GM19025 (cell line): Measurements from ENCODE around the gene SIRT4.
A peak's percentile ranks its signal among the peaks of the same experiment; 100 is the strongest.
"Not testable (repeated sequence)": the region's sequence is repeated elsewhere in the genome, so short reads cannot be mapped to it uniquely, and the experiment has no call there.

Source experiments
- ATAC-seq: cut with Tn5 transposase; IDR thresholded peaks from one replicate; pipeline ENCODE4 v1.9.1; 2021; ENCODE audit warnings: mild to moderate bottlenecking, low read depth, moderate library complexity; ENCODE audit not compliant: unreplicated experiment

Gene SIRT4, protein sequence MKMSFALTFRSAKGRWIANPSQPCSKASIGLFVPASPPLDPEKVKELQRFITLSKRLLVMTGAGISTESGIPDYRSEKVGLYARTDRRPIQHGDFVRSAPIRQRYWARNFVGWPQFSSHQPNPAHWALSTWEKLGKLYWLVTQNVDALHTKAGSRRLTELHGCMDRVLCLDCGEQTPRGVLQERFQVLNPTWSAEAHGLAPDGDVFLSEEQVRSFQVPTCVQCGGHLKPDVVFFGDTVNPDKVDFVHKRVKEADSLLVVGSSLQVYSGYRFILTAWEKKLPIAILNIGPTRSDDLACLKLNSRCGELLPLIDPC

GRCh38 chr12:120301962-120302815 lies at the start of gene SIRT4:
Gene SIRT4 (plus strand): TSS chr12:120302321. CDS start chr12:120303562, 1,241 bp downstream.
- ATAC-seq, result peak; percentile 80

DNA sequence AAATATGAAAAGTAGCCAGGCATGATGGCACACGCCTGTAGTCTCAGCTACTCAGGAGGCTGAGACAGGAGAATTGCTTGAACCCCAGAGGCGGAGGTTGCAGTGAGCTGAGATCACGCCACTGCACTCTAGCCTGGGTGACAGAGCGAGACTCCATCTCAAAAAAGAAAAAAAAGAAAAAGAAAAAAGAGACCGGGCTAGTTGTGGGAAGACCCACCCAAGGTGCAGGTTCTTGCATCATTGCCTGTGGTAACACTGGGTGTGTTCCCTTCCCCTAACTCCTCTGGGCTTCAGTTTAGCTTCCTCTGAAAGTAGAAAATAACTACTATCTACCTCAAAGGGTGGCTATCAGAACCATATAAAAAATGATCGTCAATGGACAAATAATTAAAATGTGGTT lies 48.8 kb upstream of the SIRT4 start:
- ATAC-seq, result not testable (repeated sequence)

DNA sequence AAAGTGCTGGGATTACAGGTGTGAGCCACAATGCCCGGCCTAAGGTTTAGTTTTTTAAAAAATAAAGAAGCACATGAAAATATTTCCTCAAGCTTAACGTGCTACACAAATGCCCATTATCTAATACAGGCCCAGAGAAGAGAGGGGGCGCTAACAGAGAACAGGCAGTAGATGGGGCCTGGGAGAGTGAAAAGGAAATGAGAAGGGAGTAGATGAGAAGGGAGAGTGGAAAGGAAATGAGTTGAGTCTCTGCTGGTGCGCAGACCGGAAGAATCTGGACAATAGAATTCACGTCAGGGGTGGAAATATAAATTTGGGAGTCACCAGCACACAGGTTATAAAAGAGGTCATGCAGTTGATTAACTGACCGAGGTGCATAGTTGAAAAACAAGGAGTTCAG lies 47.3 kb upstream of the SIRT4 start:
- no peak for ATAC-seq

- no peak for ATAC-seq
These were observed 44.9 kb upstream of the SIRT4 start for GRCh38 chr12:120257041-120257821.

DNA sequence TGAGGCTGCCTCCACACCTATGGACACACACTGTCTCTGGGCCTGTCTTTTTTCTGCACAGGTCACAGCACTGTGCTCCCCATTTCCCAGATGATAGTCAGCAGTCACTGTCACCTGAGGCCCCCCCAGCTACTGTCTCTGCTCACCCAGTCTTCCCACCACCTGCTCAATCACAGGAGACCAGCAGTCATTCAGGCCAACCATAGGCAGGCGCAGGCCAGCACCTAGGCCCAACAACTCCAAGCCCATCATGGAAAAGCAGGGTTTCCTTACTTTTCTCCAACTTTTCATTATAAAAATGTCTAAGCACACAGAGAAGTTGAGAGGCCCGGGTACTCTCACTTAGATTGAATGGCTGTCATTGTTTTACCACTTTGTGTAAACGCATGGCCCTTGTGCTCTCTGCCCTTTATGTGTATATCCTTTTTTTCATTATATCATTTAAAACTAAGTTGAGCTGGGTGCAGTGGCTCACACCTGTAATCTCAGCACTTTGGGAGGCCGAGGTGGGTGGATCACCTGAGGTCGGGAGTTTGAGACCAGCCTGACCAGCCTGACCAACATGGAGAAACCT lies 43.7 kb upstream of the SIRT4 start:
- ATAC-seq, result no peak

DNA sequence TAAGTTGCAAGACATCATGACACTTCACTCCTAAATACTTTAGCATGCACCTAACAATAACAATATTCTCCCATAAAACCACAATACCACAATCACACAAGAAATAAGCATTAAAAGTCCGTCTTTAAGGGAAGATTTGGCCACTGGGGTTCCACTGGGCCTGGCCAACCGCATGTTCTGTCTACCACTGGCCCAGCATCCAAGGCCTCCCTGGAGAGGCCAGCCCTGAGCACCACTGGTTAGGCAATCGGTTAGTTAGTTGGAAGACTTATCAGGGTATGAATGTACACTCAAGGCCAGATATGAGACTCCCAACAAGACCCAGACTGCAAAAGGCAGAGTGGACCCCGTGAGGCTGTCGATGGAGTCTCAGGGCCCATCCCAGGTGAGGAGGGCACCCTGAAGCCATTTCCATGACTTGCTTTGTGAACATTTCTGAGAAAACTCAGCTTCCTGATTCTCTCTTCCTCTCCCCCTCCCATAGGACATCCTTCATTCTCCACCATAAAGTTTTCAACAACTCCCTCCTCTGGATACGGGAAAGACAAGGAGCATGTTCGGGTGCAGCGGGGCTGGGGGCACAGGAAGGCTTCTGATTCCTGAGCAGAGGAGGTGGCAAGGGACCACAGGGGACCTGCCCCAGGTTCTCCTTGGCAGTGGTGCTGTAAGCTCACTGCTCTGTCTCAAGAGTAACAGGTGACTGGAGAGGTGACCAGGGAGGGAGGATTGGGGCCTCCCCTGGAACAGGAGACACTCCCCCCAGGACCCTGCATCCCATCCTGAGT lies 42.5 kb upstream of the SIRT4 start:
- ATAC-seq, result no peak

- ATAC-seq, result no peak
These were observed 41.5 kb upstream of the SIRT4 start for GRCh38 chr12:120260607-120261006.

DNA sequence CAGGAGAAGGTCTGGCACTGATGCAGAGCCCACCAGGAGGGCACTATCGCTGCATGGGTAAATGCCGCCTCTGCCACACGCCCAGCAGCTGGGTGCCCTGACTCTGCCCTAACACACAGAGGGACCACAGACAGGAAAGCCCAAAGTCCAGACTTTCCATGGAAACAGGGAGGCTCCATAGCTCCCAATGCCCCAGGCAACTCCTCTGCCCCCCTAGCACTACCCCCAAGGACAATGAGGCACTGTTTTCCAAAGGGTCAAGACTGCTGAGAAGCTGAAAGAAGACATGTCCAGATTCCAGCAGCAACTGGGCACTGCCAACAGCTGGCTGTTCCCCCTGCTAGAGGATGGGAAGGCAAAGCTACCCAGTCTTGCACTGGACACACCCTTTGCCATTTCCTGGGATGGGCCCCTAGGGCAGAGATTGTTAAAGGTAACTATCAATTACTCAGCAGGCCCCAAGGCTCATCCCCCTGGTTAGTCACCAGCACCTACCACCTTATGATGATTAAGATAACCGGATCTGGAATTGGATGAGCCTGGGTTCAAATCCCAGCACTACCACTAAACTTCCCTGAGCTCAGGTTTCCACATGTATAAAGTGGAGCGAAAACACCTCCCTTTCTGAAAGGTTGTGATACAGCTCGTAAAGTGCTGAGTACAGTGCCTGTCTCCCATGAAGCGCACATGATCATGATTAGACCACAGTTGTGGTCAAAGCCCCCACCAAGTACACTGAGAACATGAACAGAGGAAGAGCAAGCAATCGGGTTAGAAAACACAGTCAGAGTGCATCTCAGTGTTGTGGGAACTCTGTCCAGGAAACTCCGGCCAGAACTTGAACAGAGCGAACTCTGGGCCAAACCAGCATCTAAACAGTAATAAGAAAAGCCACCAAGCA lies 39.9 kb upstream of the SIRT4 start:
- ATAC-seq, result no peak

DNA sequence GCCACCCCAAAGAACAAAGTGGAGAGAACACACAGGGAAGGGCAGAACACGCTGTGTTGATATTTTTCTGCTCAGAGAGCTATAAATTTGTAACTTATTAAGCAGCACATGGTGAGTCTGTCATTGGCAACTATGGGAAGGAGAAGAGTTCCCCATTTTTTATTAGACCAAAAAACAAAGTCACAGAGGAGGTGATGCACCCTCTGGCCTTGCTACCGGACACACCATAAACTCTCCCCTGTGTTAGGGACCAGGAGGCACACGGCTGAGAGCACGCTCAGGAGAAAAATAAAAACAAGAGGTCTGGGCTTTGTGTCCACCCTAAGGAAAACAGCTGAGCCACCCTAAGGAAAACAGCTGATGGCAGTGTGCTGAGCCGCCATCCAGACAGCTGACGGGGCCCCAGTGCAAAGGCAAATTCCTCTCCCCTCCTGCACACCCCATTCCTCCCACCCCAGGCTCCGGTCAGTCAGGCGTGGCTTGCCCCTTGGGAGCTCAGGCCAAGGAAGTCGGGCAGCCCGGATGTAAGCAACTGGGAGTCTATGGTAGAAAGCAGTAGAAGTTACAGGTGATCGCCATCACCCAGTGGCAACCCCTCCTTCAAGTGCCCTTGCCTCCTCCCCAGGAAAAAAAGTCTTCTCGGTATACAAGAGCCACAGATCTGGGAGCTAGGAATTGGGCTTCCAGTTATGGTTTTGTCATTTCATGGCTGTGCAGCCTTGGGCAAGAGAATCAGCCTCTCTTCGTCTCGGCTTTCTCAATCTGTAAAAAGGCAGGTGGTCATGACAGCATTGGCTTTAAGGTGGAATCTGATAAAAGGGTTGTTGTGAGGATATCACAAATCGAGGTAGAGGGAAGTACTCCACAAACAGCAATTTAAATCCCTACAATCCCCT lies 39.0 kb upstream of the SIRT4 start:
- no peak for ATAC-seq

DNA sequence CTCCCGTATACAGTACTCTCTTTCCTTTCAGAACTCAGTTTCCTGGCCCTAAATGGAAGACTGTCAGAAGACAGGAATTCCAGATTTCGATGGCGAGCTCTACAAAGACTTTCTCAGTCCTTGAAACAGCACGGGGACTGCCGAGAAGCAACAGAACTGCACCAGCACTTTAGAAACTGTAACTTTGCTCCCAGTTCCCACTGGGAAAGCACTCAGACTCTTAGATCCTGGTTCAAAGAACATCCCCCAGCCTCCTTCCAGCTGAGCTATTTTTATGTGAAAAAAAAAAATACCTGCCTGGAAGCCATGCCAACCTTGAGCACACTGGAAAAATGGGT lies 38.4 kb upstream of the SIRT4 start:
- ATAC-seq, result no peak

DNA sequence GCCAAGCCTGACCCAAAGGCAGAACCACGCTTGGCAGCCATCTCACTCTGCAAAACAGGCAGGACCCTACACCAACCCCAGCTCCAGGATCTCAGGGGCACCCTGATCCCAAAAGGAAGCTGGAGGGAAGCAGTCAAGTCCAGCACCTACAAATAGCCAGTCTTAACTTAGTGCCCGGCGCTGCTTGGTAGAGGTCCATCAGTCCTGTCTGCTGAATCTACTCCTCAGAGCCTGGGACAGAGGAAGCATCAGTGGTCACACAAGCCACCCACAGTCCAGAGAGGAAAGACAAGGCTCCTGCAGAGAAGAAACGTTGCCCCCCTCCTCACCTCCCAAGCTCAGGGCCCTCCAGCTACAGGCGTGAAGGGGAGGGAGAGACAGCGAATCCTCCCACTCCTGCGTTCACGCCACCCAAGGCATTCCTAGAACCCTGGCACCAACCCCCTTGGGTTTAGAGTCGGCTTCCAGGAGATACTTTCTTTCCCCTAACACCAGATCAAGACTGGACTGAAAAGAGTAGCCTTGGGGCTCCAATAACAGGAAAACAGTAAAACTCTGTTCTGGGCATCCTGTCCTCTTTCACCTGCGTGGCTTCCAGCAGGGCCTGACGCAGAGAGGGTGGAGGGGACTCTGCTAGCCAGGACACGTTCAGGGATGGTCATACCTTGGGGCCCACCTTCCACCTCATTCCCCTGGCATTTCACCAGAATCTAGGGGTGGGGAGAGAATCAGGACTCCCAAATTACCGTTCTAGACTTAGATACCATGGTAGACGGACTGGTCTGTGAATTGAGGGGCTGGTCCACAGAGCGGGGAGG lies 37.8 kb upstream of the SIRT4 start:
- no peak for ATAC-seq

DNA sequence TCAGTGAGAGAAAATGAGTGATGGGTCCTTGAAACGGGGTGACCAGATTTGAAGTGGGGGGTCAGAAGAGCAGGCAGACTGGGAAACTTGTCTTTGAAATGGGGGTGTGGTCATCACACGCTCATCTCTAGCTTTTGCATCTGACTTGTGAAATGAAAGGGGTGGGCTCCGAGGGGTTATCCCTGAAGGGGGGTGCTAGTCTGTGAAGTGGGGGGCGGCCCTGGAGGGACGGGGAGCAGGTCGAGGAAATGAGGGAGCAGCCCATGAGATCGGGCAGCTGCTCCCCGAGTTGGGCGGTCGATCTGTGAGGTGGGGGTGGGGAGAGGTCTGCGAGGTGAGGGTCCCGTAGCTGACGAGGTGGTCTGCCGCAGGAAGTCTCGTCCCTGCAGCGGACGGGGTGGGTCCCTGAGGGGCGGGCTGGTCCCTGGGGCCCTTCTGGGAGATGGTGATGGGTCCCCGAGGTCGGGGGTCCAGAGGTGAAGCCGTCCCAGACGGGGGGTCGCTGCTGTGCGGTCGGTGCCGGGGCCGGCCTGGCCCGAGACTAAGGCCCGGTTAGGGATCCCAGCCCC lies 37.1 kb upstream of the SIRT4 start:
- ATAC-seq, result no peak

DNA sequence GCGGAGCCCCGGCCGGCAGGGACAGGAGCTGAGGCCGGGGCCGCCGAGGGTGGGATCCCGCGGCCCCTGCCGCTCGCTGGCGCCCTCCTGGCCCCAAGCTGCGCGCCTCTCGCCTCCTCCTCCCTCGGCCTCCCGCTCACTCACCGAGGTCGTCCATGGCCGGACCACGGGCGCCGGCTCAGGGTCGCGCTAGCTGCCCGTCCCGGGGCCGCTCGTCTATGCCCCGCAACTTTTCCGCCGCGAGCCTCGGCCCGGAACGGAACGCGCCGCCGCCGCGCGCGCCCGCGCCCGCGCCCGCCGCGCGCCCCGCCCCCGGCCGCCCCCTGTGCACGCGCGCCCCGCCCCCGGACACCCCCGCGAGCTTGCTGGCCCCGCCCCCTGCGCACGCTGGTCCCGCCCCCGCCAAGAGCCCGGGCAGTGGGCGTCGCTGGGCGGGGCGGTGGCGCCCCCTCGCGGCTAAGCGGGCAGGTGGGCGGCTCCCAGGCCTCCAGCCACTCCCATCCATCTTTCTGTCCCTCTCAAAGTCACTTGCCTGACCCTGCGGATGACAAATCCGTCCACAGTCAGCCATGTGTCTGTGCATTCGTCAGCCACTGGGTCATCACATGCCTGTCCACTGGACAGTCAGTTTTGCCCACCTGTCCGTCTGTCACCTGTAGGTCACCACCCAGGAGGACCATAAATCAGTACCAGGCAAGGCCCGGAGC lies 36.5 kb upstream of the SIRT4 start, which contains the start of gene PXN:
Gene PXN (minus strand): TSS at position 258 of the 707 bp plus-strand sequence. CDS start 101 bp downstream, at position 157.
- ATAC-seq, result peak; percentile 73

- ATAC-seq, result no peak
These were observed 35.8 kb upstream of the SIRT4 start for GRCh38 chr12:120266180-120266870.

DNA sequence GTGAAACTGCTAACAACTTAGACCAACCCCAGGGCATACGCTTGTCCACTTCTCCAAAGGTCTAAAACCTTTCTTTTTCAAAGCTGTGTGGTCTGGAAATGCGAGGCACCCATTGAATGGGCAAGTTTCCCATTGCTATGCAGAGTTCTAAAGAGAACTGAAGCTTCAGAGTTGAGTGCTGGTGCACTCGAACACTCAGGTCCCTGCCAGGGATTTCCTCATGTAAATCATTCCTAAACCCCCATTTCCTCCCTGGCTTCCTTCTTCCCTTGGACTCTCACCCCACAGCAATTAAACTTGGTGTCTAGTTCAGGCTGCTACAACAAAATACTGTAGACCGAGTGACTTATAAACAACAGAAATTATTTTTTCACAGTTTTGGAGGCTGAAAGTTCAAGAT lies 34.4 kb upstream of the SIRT4 start:
- ATAC-seq, result no peak

GRCh38 chr12:120276734-120277133 lies 25.4 kb upstream of the SIRT4 start:
- no peak for ATAC-seq
